Activated effector memory CD4-positive, alpha-beta T cell treated with Interleukin-2 at 50 U/mL for 16 hours (primary cell): Measurements from ENCODE around the gene CHTOP.
A peak's percentile ranks its signal among the peaks of the same experiment; 100 is the strongest.

Experiments
- DNase-seq: peaks from one replicate; pipeline ENCODE4 v3.0.0-alpha.2; 2020

CHTOP gene

GRCh38 chr1:153613406-153613805, 20.5 kb upstream of the CHTOP start:
- no peak for DNase-seq

- no peak for DNase-seq
Measured at GRCh38 chr1:153614189-153614900, 19.5 kb upstream of the CHTOP start.

- no peak for DNase-seq
Measured at GRCh38 chr1:153614906-153615305, 19.0 kb upstream of the CHTOP start.

GRCh38 chr1:153615406-153615805, 18.5 kb upstream of the CHTOP start:
- no peak for DNase-seq

GRCh38 chr1:153616144-153616916, 17.5 kb upstream of the CHTOP start, which contains the start of gene S100A14:
S100A14 (minus strand) TSS chr1:153616325; CDS start chr1:153615858, 467 bp downstream.
- no peak for DNase-seq

GRCh38 chr1:153616917-153617311, 17.0 kb upstream of the CHTOP start:
- DNase-seq, result no peak

- DNase-seq, result peak; percentile 50
Measured at GRCh38 chr1:153617663-153618062, 16.2 kb upstream of the CHTOP start.

GRCh38 chr1:153619171-153619570, 14.7 kb upstream of the CHTOP start:
- no peak for DNase-seq

GRCh38 chr1:153623101-153623500, 10.8 kb upstream of the CHTOP start:
- no peak for DNase-seq

GRCh38 chr1:153624965-153625611, 8.8 kb upstream of the CHTOP start:
- no peak for DNase-seq

GRCh38 chr1:153626477-153626903, 7.4 kb upstream of the CHTOP start:
- no peak for DNase-seq

GRCh38 chr1:153626904-153627714, 6.8 kb upstream of the CHTOP start, which contains the start of gene S100A13:
S100A13 (minus strand) TSS chr1:153627505; CDS start chr1:153626472, 1,033 bp downstream.
- DNase-seq, result no peak

GRCh38 chr1:153627715-153628626, 5.9 kb upstream of the CHTOP start, which contains the start of gene S100A1:
S100A1 (plus strand) TSS chr1:153628434; CDS start chr1:153630522, 2,088 bp downstream.
- DNase-seq, result no peak

- no peak for DNase-seq
Measured at GRCh38 chr1:153628638-153629342, 5.1 kb upstream of the CHTOP start.

GRCh38 chr1:153629343-153629665, 4.6 kb upstream of the CHTOP start:
- DNase-seq, result no peak

- DNase-seq, result no peak
Measured at GRCh38 chr1:153629971-153630370, 3.9 kb upstream of the CHTOP start.

GRCh38 chr1:153630384-153630783, 3.5 kb upstream of the CHTOP start:
- no peak for DNase-seq

- no peak for DNase-seq
Measured at GRCh38 chr1:153631047-153632022, 2.5 kb upstream of the CHTOP start.

- DNase-seq, result no peak
Measured at GRCh38 chr1:153633161-153633753, 609 bp upstream of the CHTOP start.
